ENCODE measurements around the gene KRT20. TPM values are rescaled to one million over a fixed set of nuclear protein-coding genes. Genes with fewer than 3 reads are reported as not detected.

Gene KRT20
- total and polyA plus RNA-seq, 2 of the 4 experiments (the other 2 are of a cell fraction) = not detected

- 0 out of 2 replicates have a peak overlapping the region, but pooled peaks have one; percentile 6 for H3K27ac ChIP-seq (ENCODE audit: insufficient read depth, low read length)
- BruUV-seq (replicated peaks) = no TSS peak
Measured at GRCh38 chr17:40914075-40914855, 29.2 kb upstream of the KRT20 start.

More at GRCh38 chr17:40914075-40914855, 29.2 kb upstream of the KRT20 start:
- Histone ChIP-seq H3K79me1 (ENCODE audit: low read depth in 1 of 2, low read length in 2 of 2) (no peaks in the 10 kb centered on the region), H3K9me1 (ENCODE audit: insufficient read depth, low read length) (peaks cover 12% of the 10 kb centered on the region; the same call in 1 of the 2 replicates), H3K36me3 (ENCODE audit: control insufficient read depth, insufficient read depth, low read length) (no peaks in the 10 kb centered on the region), H4K8ac (ENCODE audit: low read depth in 2 of 2, low read length in 2 of 2) (peak overlapping the region; percentile 88 to 92), H2BK20ac (ENCODE audit: low read depth, low read length) (peak overlapping the region; percentile 92), H3K27me3 (ENCODE audit: control insufficient read depth, insufficient read depth, low read length) (no peaks in the 10 kb centered on the region), H3K4me2 (ENCODE audit: low read depth, low read length) (no peak overlapping the region), H2BK120ac (ENCODE audit: low read depth, low read length) (peak overlapping the region; percentile 94), H2AFZ (replicated peaks; ENCODE audit: low read length, poor library complexity) (no peak overlapping the region), H3K4ac (ENCODE audit: low read depth, low read length) (peak overlapping the region; percentile 79), H2BK15ac (ENCODE audit: low read depth, low read length) (peak overlapping the region; percentile 99), H4K20me1 (ENCODE audit: insufficient read depth, low read length) (no peaks in the 10 kb centered on the region), H3K9me3 (ENCODE audit: control insufficient read depth, insufficient read depth, low read length) (no peaks in the 10 kb centered on the region), H3K4me3 (ENCODE audit: insufficient read depth, low read depth, low read length) (no peak overlapping the region), H3K14ac (replicated peaks; ENCODE audit: low read depth, low read length) (peak overlapping the region; percentile 46), H4K91ac (ENCODE audit: insufficient read depth, low read depth, low read length) (peak overlapping the region; percentile 89), H3K23ac (ENCODE audit: low read depth, low read length) (no peak overlapping the region; the same call in 1 of the 2 replicates), H2AK5ac (ENCODE audit: low read depth, low read length) (peak overlapping the region; percentile 97), H3K9ac (ENCODE audit: low read depth, low read length) (no peak overlapping the region), H3K18ac (ENCODE audit: low read depth, low read length) (peak overlapping the region; percentile 93; the same call in 1 of the 2 replicates), H3K56ac (ENCODE audit: extremely low read depth, insufficient read depth, low read length) (peak overlapping the region; percentile 71), H2AK9ac (replicated peaks; ENCODE audit: low read depth, low read length, poor library complexity) (peak overlapping the region; percentile 52), H3K4me1 (ENCODE audit: control insufficient read depth, insufficient read depth, low read length) (peaks cover 14% of the 10 kb centered on the region), H2BK5ac (ENCODE audit: low read depth, low read length, poor library complexity, severe bottlenecking) (peak overlapping the region; percentile 100), H4K5ac (ENCODE audit: low read depth, low read length) (peak overlapping the region; percentile 89; the same call in 1 of the 2 replicates)
- no peak for DNase-seq
- no peak for TF ChIP-seq ELK1 (IDR thresholded peaks at IDR 0.05; ENCODE audit: borderline replicate concordance, low read depth, low read length)
- ATAC-seq (ENCODE audit: low read depth) = no peak
- ChIA-PET POLR2A (ENCODE audit: unreplicated experiment) (no interaction called here), CTCF (interaction anchor here (1.1 kb wide), 1 partner anchor 634 kb away, joined by 3 read pairs; no protein-coding TSS in a partner anchor)
- intact Hi-C loops (cut with micrococcal nuclease) (no loop called here), in situ Hi-C loops (cut with MboI; ENCODE audit: low sequenced_read_pairs) (no loop called here), dilution Hi-C loops (cut with HindIII; ENCODE audit: low sequenced_read_pairs, unreplicated experiment) (no loop called here)
- WGBS, 2 experiments (ENCODE audit: extremely low coverage in 2 of 2, insufficient read length in 1 of 2) = 100% methylated on average over 1 of the region's 3 CpGs; no CpG with 5 or more reads in 1 of the 2 experiments
